SK-N-MC (cell line): ENCODE measurements around the gene KCNJ4.
"Not testable (repeated sequence)": the region's sequence is repeated elsewhere in the genome, so short reads cannot be mapped to it uniquely, and the experiment has no call there.

ENCODE experiments used
- EZH2 ChIP-seq: fragments of 200-600 bp; sonication (generic); IDR thresholded peaks from one replicate; pipeline ENCODE4 v1.6.1; 2017; ENCODE audit warnings: antibody characterized with exemption
- FOXP2 ChIP-seq: optimal IDR thresholded peaks from 2 replicates; pipeline ENCODE3; 2011; ENCODE audit warnings: mild to moderate bottlenecking, moderate library complexity; ENCODE audit not compliant: insufficient read depth; ENCODE audit errors: extremely low read length, control extremely low read depth
- POLR2AphosphoS5 ChIP-seq: IDR thresholded peaks from 2 replicates; pipeline ENCODE4 v1.6.1; 2012; ENCODE audit warnings: mild to moderate bottlenecking, low read depth, low read length, borderline replicate concordance

GRCh38 chr22:38381371-38381770, 73.6 kb downstream of the KCNJ4 start:
- not testable (repeated sequence) for TF ChIP-seq POLR2AphosphoS5, EZH2, FOXP2
